GM18520 (cell line): ENCODE measurements around the gene NELL1.

Source experiments
- ATAC-seq: cut with Tn5 transposase; IDR thresholded peaks from one replicate; pipeline ENCODE4 v1.9.1; 2021; ENCODE audit not compliant: unreplicated experiment

The NELL1 gene

GRCh38 chr11:20864628-20865027, 195.2 kb downstream of the NELL1 start:
- no peak for ATAC-seq

- no peak for ATAC-seq
Observed at GRCh38 chr11:20865161-20865560, 195.8 kb downstream of the NELL1 start.

GRCh38 chr11:20869123-20869522, 199.7 kb downstream of the NELL1 start:
- no peak for ATAC-seq

GRCh38 chr11:20873054-20873453, 203.7 kb downstream of the NELL1 start:
- no peak for ATAC-seq

GRCh38 chr11:20874358-20874757, 205.0 kb downstream of the NELL1 start:
- no peak for ATAC-seq

GRCh38 chr11:20875889-20876288, 206.5 kb downstream of the NELL1 start:
- no peak for ATAC-seq

- ATAC-seq = no peak
Observed at GRCh38 chr11:20876738-20877137, 207.4 kb downstream of the NELL1 start.

- ATAC-seq = no peak
Observed at GRCh38 chr11:20880094-20880493, 210.7 kb downstream of the NELL1 start.

GRCh38 chr11:20881328-20882079, 212.1 kb downstream of the NELL1 start:
- ATAC-seq = no peak

GRCh38 chr11:20887137-20887536, 217.8 kb downstream of the NELL1 start:
- no peak for ATAC-seq

GRCh38 chr11:20894296-20894695, 224.9 kb downstream of the NELL1 start:
- ATAC-seq = no peak

GRCh38 chr11:20909995-20910726, 240.8 kb downstream of the NELL1 start:
- ATAC-seq = no peak

GRCh38 chr11:20910733-20911132, 241.3 kb downstream of the NELL1 start:
- no peak for ATAC-seq

GRCh38 chr11:20912065-20912821, 242.9 kb downstream of the NELL1 start:
- ATAC-seq = no peak

GRCh38 chr11:20912922-20913512, 243.6 kb downstream of the NELL1 start:
- ATAC-seq = no peak

GRCh38 chr11:20917306-20917705, 247.9 kb downstream of the NELL1 start:
- ATAC-seq = no peak

GRCh38 chr11:20926799-20927540, 257.6 kb downstream of the NELL1 start:
- ATAC-seq = no peak

GRCh38 chr11:20931029-20931428, 261.6 kb downstream of the NELL1 start:
- ATAC-seq = no peak

- ATAC-seq = no peak
Observed at GRCh38 chr11:20933086-20933485, 263.7 kb downstream of the NELL1 start.

GRCh38 chr11:20933958-20934357, 264.6 kb downstream of the NELL1 start:
- ATAC-seq = no peak

- no peak for ATAC-seq
Observed at GRCh38 chr11:20934516-20934915, 265.1 kb downstream of the NELL1 start.
